GM19025 (cell line): ENCODE measurements around the gene LCE5A.
"Not testable (repeated sequence)": the region's sequence is repeated elsewhere in the genome, so short reads cannot be mapped to it uniquely, and the experiment has no call there.

ENCODE experiments used
- ATAC-seq: cut with Tn5 transposase; IDR thresholded peaks from one replicate; pipeline ENCODE4 v1.9.1; 2021; ENCODE audit warnings: mild to moderate bottlenecking, low read depth, moderate library complexity; ENCODE audit not compliant: unreplicated experiment

LCE5A gene, protein sequence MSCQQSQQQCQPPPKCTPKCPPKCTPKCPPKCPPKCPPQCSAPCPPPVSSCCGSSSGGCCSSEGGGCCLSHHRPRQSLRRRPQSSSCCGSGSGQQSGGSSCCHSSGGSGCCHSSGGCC

GRCh38 chr1:152510503-152510902 is at the start of gene LCE5A:
Gene LCE5A, plus strand, starts transcription at chr1:152510803. Its CDS starts 732 bp downstream, at chr1:152511535.
- ATAC-seq, result no peak

DNA sequence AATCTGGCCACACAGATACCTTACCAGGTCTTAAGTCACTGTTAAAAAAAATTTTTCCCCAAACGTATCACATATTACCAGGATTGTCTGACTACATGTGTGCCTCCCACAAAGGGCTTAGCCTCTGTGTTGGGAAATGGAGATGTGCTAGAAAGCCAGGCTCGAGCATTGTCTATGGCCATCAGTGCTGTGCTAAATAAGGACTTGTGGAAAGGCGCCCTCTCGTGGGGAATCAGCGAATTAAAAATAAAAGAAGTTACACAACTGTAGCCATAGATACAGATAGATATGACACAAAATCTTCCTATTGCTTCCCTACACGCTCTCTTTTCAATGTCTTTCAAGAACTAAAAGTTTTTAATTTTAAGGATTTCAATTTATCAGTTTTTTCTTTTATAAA is 49.1 kb upstream of the LCE5A start:
- no peak for ATAC-seq

DNA sequence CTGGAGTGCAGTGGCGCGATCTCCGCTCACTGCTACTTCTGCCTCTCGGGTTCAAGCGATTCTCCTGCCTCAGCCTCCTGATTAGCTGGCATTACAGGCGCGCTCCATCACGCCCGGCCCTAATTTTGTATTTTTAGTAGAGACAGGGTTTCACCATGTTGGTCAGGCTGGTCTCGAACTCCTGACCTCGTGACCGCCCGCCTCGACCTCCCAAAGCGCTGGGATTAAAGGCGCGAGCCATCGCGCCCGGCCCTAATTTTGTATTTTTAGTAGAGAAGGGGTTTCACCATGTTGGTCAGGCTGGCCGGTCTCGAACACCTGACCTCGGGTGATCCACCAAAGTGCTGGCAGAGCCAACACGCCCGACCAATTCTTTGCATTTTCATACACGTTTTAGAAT is 48.0 kb upstream of the LCE5A start:
- no peak for ATAC-seq

- no peak for ATAC-seq
Measured at GRCh38 chr1:152466217-152466616, 44.4 kb upstream of the LCE5A start.

DNA sequence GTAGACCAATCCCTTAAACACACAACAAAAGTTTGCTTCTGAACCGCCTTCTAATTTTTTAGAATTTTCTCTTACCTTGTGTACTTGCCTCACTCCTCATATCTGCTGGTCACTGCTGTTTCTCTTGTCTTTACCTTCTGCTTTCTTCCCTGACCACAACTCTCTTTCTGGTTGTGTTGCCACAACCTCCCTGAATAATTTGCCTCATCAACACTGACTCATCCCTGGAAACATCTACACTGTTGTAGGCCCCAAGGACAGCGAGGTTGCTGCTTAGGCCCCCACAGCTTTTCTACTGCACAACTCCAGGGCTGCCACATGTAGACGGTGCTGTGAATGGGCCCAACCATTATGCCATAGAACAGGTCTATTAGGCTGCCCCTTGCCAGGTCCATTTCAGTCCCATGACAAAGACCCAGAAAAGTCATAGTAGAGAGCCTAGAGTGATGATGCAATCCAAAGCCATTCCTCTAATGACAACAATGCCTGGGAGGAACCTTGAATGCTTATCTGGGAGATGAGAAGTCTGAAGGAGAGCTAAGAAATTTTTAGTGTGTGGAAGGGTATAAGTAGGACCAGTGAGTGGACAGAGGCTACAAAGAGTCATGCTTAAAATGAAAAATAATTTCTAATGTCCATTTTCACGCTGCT is 36.6 kb upstream of the LCE5A start:
- no peak for ATAC-seq

GRCh38 chr1:152479792-152480595 is 30.6 kb upstream of the LCE5A start:
- ATAC-seq, result no peak

- no peak for ATAC-seq
Measured at GRCh38 chr1:152481869-152482664, 28.5 kb upstream of the LCE5A start.

GRCh38 chr1:152486400-152487006 is 24.1 kb upstream of the LCE5A start:
- no peak for ATAC-seq

DNA sequence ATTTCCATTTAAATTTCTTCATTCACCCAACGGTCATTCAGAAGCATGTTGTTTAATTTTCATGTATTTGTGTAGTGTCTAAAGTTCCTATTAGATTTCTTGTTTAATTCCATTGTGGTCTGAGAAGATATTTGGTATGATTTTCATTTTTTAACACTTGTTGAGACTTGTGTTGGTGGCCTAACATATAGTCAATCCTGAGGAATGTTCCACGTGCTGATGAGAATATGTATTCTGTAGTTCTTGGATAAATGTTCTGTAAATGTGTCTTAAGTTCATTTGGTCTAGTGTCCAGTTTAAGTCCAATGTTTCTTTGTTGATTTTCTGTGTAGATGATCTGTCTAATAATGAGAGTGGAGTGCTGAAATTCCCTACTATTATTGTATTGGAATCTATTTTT is 22.7 kb upstream of the LCE5A start:
- no peak for ATAC-seq

GRCh38 chr1:152491537-152491936 is 19.1 kb upstream of the LCE5A start:
- ATAC-seq, result not testable (repeated sequence)

DNA sequence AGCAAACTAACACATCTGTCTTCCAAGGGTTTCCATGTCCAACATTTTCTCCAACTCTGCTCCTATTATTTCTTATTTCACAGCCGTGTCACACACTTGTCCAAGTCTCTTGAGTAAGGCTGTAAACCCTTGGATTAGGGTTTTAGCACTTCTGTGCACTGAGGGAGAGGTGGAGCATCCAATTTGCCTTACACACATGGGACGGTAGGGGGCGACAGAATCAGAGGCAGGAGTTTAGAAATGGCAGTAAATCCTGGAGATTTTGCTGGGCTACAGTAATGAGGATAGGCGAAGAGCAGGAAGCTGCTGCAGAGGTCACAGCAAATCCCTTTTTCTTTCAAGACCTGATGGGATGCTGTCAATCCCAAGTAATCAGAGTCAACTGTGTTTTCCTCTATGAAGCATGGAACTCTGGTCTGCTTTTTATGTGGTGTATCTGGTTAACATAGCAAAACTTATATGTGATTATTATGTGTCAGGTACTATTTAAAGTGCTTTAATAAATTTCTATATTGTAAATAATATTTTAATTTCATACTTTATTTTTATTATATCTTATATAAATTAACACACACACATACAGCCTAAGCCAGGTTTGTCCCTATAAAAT is 15.4 kb upstream of the LCE5A start:
- no peak for ATAC-seq

GRCh38 chr1:152497273-152497672 is 13.3 kb upstream of the LCE5A start:
- no peak for ATAC-seq

DNA sequence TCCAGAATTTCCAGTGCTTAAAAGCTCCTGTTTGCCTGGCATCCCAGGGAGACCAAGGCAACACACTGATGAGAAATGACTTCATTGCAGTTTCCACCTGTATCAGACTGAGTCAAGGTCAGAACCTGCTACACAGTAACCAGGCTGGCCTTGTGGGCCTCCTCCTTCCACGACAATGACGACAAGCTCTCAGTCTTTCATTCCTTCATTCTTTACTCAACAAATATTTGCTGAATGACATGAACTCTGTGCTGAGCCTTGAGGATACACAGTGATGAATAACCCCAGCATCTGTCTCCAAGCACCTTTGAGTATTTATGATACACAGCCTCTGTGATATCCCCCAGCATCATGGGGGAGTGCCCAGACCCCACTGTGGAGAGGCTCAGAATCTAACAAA is 8.9 kb upstream of the LCE5A start:
- ATAC-seq, result no peak

DNA sequence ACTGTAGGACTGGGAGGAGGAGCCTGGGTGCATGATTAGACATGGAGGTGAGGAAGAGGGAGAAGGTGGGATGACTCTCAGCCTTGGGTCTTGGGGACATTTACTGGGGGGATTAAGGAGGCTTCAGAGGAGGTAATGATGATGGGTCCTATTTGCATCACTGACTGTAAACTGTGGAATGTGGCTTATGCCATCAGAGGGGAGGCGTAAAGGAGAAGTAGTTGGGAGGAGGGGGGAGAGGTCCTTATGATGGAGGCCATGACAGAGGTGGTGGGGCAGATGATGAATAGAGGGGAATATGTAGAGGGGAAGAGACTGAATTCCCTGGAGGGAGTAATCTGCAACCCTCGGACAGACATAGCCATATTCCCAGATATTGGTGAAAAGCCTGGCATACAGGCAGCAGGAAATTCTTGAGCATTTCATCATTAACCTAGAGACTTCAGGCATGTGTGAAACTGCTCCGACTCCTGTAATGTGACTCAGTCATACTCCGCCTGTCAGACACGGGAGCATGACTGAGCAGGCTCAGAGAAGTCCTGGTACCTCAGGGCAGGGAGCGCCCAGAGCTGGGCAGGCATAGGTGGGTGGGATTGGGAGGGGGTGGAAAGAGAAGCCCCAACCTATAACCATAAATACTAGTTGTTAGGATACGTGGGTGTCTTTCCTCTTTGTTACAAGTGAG is 8.0 kb upstream of the LCE5A start:
- ATAC-seq, result no peak

GRCh38 chr1:152505083-152505482 is 5.5 kb upstream of the LCE5A start:
- ATAC-seq, result no peak

- ATAC-seq, result no peak
Measured at GRCh38 chr1:152506899-152507498, 3.6 kb upstream of the LCE5A start.

DNA sequence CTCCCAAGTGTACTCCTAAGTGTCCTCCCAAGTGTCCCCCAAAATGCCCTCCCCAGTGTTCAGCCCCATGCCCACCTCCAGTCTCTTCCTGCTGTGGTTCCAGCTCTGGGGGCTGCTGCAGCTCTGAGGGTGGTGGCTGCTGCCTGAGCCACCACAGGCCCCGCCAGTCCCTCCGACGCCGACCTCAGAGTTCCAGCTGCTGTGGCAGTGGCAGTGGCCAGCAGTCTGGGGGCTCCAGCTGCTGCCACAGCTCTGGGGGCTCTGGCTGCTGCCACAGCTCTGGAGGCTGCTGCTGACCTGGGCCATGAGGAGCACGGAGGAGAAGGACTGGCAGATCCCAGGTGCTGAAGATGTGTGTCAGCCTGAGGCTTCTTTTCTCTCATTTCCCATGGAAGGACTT is 993 bp downstream of the LCE5A start:
- ATAC-seq, result no peak

- no peak for ATAC-seq
Measured at GRCh38 chr1:152513081-152513480, 2.5 kb downstream of the LCE5A start.

DNA sequence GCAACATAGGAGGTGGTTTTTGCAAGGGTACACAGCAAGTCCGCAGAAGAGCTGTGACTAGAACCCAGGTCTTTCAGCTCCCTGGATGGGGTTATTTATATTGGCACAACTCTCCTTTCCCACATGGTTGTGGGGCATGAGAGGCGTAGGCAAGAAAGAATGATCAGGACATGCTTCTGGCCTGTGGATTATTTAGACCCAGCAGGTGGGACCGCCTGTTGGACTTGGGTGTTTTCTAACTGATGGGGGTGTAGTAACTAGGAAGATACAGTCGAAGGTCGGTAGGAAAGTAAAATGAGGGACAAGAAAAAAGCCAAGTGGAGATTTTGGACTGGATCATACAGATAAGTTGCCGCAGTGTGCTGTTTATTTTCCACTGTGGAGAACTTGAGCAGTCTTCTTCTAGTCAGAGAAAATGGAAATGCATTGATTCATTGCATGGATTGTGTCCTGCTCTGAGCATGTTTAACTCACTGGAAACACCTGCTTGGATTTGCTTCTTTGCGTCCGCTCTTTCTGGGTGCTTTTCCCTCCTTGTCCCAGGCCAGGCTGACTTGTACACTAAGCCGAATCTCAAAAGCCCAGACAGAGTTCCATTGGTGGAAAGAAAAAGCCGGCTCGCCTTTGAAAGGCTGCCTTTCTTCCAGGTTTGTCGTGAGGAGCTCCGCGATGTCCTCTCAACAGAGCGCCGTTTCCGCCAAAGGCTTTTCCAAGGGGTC is 4.3 kb downstream of the LCE5A start:
- no peak for ATAC-seq
